ENCODE results near the gene MAMDC2. TPM values are rescaled to one million over a fixed set of nuclear protein-coding genes. Genes with fewer than 3 reads are reported as not detected.

The MAMDC2 gene
- total and polyA plus RNA-seq, 2 of the 4 experiments (the other 2 are of a cell fraction) = 5.0 to 5.2 TPM

- Histone ChIP-seq H3K9me3 (ENCODE audit: control insufficient read depth, insufficient read depth, low read length) (no peaks in the 10 kb centered on the region), H2BK20ac (ENCODE audit: low read depth, low read length) (no peak overlapping the region), H3K4me2 (ENCODE audit: low read depth, low read length) (no peak overlapping the region), H4K8ac (ENCODE audit: low read depth in 2 of 2, low read length in 2 of 2) (no peak overlapping the region), H3K27ac (ENCODE audit: insufficient read depth, low read length) (no peak overlapping the region), H2AK9ac (replicated peaks; ENCODE audit: low read depth, low read length, poor library complexity) (no peak overlapping the region), H4K5ac (ENCODE audit: low read depth, low read length) (no peak overlapping the region), H3K36me3 (ENCODE audit: control insufficient read depth, insufficient read depth, low read length) (no peaks in the 10 kb centered on the region), H2AK5ac (ENCODE audit: low read depth, low read length) (no peak overlapping the region), H2BK5ac (ENCODE audit: low read depth, low read length, poor library complexity, severe bottlenecking) (no peak overlapping the region), H2AFZ (replicated peaks; ENCODE audit: low read length, poor library complexity) (no peak overlapping the region), H3K9ac (ENCODE audit: low read depth, low read length) (no peak overlapping the region), H3K79me1 (ENCODE audit: low read depth in 1 of 2, low read length in 2 of 2) (no peaks in the 10 kb centered on the region), H3K23ac (ENCODE audit: low read depth, low read length) (no peak overlapping the region), H3K18ac (ENCODE audit: low read depth, low read length) (no peak overlapping the region), H3K4me3 (ENCODE audit: insufficient read depth, low read depth, low read length) (no peak overlapping the region), H3K4me1 (ENCODE audit: control insufficient read depth, insufficient read depth, low read length) (peaks cover 1% of the 10 kb centered on the region; the same call in 1 of the 2 replicates), H3K4ac (ENCODE audit: low read depth, low read length) (no peak overlapping the region), H4K91ac (ENCODE audit: insufficient read depth, low read depth, low read length) (no peak overlapping the region), H2BK120ac (ENCODE audit: low read depth, low read length) (no peak overlapping the region), H4K20me1 (ENCODE audit: insufficient read depth, low read length) (no peaks in the 10 kb centered on the region), H3K9me1 (ENCODE audit: insufficient read depth, low read length) (no peaks in the 10 kb centered on the region), H3K14ac (replicated peaks; ENCODE audit: low read depth, low read length) (no peak overlapping the region), H2BK15ac (ENCODE audit: low read depth, low read length) (no peak overlapping the region), H3K56ac (ENCODE audit: extremely low read depth, insufficient read depth, low read length) (no peak overlapping the region), H3K27me3 (ENCODE audit: control insufficient read depth, insufficient read depth, low read length) (no peaks in the 10 kb centered on the region; the same call in 1 of the 2 replicates)
- in situ Hi-C loops (cut with MboI; ENCODE audit: low sequenced_read_pairs) = no loop called here
- no TSS peak for BruUV-seq (replicated peaks)
- CTCF ChIA-PET = no interaction called here
- TF ChIP-seq RAD21 (IDR thresholded peaks at IDR 0.05; ENCODE audit: low read length) (no peak), CTCF (conservative IDR thresholded peaks at IDR 0.05; ENCODE audit: low read depth, low read length) (no peak), BHLHE40 (IDR thresholded peaks at IDR 0.05; ENCODE audit: low read depth, low read length) (no peak), ELK1 (IDR thresholded peaks at IDR 0.05; ENCODE audit: borderline replicate concordance, low read depth, low read length) (no peak), RFX5 (IDR thresholded peaks at IDR 0.05; ENCODE audit: low read depth, low read length) (no peak), MAZ (IDR thresholded peaks at IDR 0.05; ENCODE audit: borderline replicate concordance, low read depth, low read length) (no peak), FOS (IDR thresholded peaks at IDR 0.05; ENCODE audit: low read depth, low read length) (no peak), CHD1 (IDR thresholded peaks at IDR 0.05; ENCODE audit: low read depth, low read length) (no peak), USF2 (IDR thresholded peaks at IDR 0.05; ENCODE audit: low read depth, low read length) (no peak), MAFK (IDR thresholded peaks at IDR 0.05; ENCODE audit: low read depth, low read length) (no peak), SMC3 (IDR thresholded peaks at IDR 0.05; ENCODE audit: low read depth, low read length) (no peak), RCOR1 (IDR thresholded peaks at IDR 0.05; ENCODE audit: insufficient replicate concordance, low read length) (no peak), CEBPB (IDR thresholded peaks at IDR 0.05; ENCODE audit: low read depth, low read length) (no peak), POLR2A (IDR thresholded peaks at IDR 0.05; ENCODE audit: low read depth, low read length) (no peak), MXI1 (IDR thresholded peaks at IDR 0.05; ENCODE audit: borderline replicate concordance, low read depth, low read length) (no peak), NFE2L2 (IDR thresholded peaks at IDR 0.05; ENCODE audit: low read depth, low read length) (no peak)
- POLR2A ChIA-PET (ENCODE audit: unreplicated experiment) = no interaction called here
- dilution Hi-C loops (cut with HindIII; ENCODE audit: low sequenced_read_pairs, unreplicated experiment) = no loop called here
- ATAC-seq (ENCODE audit: low read depth) = no peak
- intact Hi-C loops (cut with micrococcal nuclease) = no loop called here
- WGBS, 2 experiments (ENCODE audit: extremely low coverage in 2 of 2, insufficient read length in 1 of 2) = 100% methylated on average over 1 of the region's 1 CpG
- DNase-seq = no peak
Observed at GRCh38 chr9:69995846-69996245, 47.8 kb upstream of the MAMDC2 start.

Measured in IMR-90 (cell line).